HFFc6 (cell line): ENCODE measurements around the gene GMPR2. TPM values are rescaled to one million over a fixed set of nuclear protein-coding genes. Genes with fewer than 3 reads are reported as not detected.

Source experiments
- DNase-seq: peaks from one replicate; pipeline ENCODE4 v3.0.0-alpha.2; 2018
- H3K27ac Mint-ChIP-seq: 2 replicates; pipeline ENCODE4 v1.8.0; 2020; ENCODE audit warnings: mild to moderate bottlenecking, mixed read lengths
- H3K27me3 Mint-ChIP-seq: 2 replicates; pipeline ENCODE4 v1.8.0; 2021; ENCODE audit warnings: mild to moderate bottlenecking, moderate library complexity, mixed read lengths; ENCODE audit not compliant: insufficient read depth
- H3K36me3 Mint-ChIP-seq: 2 replicates; pipeline ENCODE4 v1.8.0; 2021; ENCODE audit warnings: low read depth, mixed read lengths
- H3K4me1 Mint-ChIP-seq: 2 replicates; pipeline ENCODE4 v1.8.0; 2020; ENCODE audit warnings: low read depth, mixed read lengths
- H3K4me3 Mint-ChIP-seq: 2 replicates; pipeline ENCODE4 v1.8.0; 2020; ENCODE audit warnings: mild to moderate bottlenecking, moderate library complexity, mixed read lengths
- H3K9me3 Mint-ChIP-seq: 2 replicates; pipeline ENCODE4 v1.8.0; 2020; ENCODE audit warnings: mild to moderate bottlenecking, mixed read lengths
- CTCF ChIP-seq: fragments of 200-600 bp; sonication (generic); IDR thresholded peaks from 2 replicates; pipeline ENCODE4 v1.5.0; 2021; ENCODE audit warnings: antibody characterized with exemption, mild to moderate bottlenecking
- total RNA-seq, 6 experiments: library from RNA; stranded (reverse); fragmentation: NEBNext Ultra II Directional; extraction: Animal tissue kit (Norgen Biotek cat#: 25700); gene quantifications; 2 replicates in 1 of 6; 3 replicates in 5 of 6; pipeline ENCODE4 v1.2.3, GENCODE V29; 2021

The GMPR2 gene
- total RNA-seq, 6 experiments from 2014 or later, result 70.6 to 76.7 (median 73.6) TPM

- TF ChIP-seq CTCF, result no peak
- H3K9me3 Mint-ChIP-seq, result no peaks in the 10 kb centered on the region
- H3K36me3 Mint-ChIP-seq, result no peaks in the 10 kb centered on the region
- H3K4me3 Mint-ChIP-seq, result no peak overlapping the region
- H3K4me1 Mint-ChIP-seq, result peaks cover 34% of the 10 kb centered on the region
- H3K27me3 Mint-ChIP-seq, result peaks cover 4% of the 10 kb centered on the region; the same call in 1 of the 2 replicates
- DNase-seq, result no peak
- no peak overlapping the region for H3K27ac Mint-ChIP-seq
These were observed 14.7 kb downstream of the GMPR2 start for GRCh38 chr14:24247422-24247821.

DNA sequence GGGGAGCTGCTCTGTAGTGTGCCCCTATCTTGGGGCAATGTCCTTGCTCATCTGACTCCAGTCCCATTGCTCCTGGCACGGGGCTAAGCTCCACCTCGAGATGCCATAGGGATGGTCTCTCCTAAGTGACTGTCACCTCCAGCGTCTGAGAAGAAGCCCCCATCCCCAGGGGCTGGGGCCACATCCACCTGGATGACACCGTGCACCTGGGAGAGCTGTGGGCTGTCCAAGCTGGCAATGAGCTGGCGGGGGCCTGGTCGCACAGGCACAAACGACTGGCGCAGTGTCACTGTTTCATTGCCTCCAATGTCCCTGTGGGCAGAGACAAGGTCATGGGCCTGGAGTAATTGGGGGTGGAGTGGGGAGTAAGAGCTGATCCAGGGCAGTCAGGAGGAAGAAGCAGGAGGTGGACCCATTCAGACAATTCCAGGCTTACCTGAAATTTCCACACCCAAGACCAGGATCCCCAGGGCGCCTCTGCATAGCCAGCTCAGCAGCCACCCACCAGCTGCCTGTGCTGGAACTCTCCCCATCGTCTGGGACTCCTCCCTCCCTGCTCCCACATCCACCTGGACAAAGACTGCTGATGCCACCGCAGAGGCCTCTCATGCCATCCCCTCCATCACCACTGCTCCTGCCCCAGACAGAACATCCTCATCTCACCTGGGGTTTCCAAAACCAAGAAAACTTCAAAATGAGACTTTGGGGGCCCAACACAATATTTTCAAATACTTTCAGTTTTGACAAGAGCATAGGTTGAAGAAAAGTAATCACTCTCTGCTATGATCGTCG is 16.7 kb downstream of the GMPR2 start:
- peaks cover 22% of the 10 kb centered on the region for H3K4me1 Mint-ChIP-seq
- no peak overlapping the region for H3K4me3 Mint-ChIP-seq

DNA sequence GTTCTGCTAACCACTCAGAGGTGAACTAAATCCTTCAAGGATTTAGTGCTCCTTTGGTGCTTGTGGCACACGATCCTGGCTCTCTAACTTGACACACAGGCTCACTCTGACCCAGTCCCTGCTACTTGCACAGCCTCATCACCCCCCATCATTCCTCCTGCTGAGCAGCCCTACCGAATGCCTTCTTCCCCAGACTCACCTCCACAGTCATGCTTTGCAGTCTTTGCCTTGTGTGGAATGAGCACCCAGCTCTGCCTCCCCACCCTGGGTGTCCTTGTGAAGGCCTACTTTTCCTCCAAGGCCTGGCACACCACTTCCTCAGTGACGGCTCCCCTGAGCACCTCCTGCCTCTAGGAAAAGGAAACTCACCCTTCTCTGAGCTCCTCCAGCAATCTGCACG is 17.6 kb downstream of the GMPR2 start:
- Mint-ChIP-seq H3K4me3 (no peak overlapping the region), H3K9me3 (no peaks in the 10 kb centered on the region), H3K36me3 (no peaks in the 10 kb centered on the region), H3K27me3 (peaks cover 6% of the 10 kb centered on the region; the same call in 1 of the 2 replicates), H3K27ac (0 out of 2 replicates have a peak overlapping the region, but pooled peaks have one; percentile 1), H3K4me1 (peaks cover 17% of the 10 kb centered on the region)
- no peak for TF ChIP-seq CTCF
- no peak for DNase-seq

More for the DNA sequence above, 16.7 kb downstream of the GMPR2 start:
- H3K36me3 Mint-ChIP-seq, result no peaks in the 10 kb centered on the region
- no peak for DNase-seq
- no peak for TF ChIP-seq CTCF
- no peaks in the 10 kb centered on the region for H3K9me3 Mint-ChIP-seq
- H3K27me3 Mint-ChIP-seq, result peaks cover 4% of the 10 kb centered on the region; the same call in 1 of the 2 replicates
- no peak overlapping the region for H3K27ac Mint-ChIP-seq

- Mint-ChIP-seq H3K27ac (peak overlapping the region; percentile 27), H3K4me3 (no peak overlapping the region), H3K36me3 (no peaks in the 10 kb centered on the region), H3K4me1 (peaks cover 15% of the 10 kb centered on the region), H3K9me3 (no peaks in the 10 kb centered on the region), H3K27me3 (peaks cover 6% of the 10 kb centered on the region; the same call in 1 of the 2 replicates)
- peak; percentile 43 for TF ChIP-seq CTCF
- peak; percentile 38 for DNase-seq
These were observed 19.2 kb downstream of the GMPR2 start for GRCh38 chr14:24251880-24252288.

- no peak overlapping the region for H3K4me3 Mint-ChIP-seq
These were observed 19.8 kb downstream of the GMPR2 start for GRCh38 chr14:24252289-24253124.

More at GRCh38 chr14:24252289-24253124, 19.8 kb downstream of the GMPR2 start:
- peaks cover 6% of the 10 kb centered on the region; the same call in 1 of the 2 replicates for H3K27me3 Mint-ChIP-seq
- H3K36me3 Mint-ChIP-seq, result no peaks in the 10 kb centered on the region
- peak overlapping the region; percentile 27; the same call in 1 of the 2 replicates for H3K27ac Mint-ChIP-seq
- no peak for DNase-seq
- H3K9me3 Mint-ChIP-seq, result no peaks in the 10 kb centered on the region
- peaks cover 13% of the 10 kb centered on the region for H3K4me1 Mint-ChIP-seq
- TF ChIP-seq CTCF, result no peak
